ENCODE results near the gene PLCB1. TPM values are rescaled to one million over a fixed set of nuclear protein-coding genes. Genes with fewer than 3 reads are reported as not detected.

Gene PLCB1
- total RNA-seq, 1 experiment from 2014 or later, result 16.0 TPM

GRCh38 chr20:8242827-8243724 is 111.0 kb downstream of the PLCB1 start:
- H3K36me3 ChIP-seq, result no peaks in the 10 kb centered on the region
- no peak for DNase-seq
- H3K4me3 ChIP-seq, result no peak overlapping the region
- H3K27me3 ChIP-seq, result no peaks in the 10 kb centered on the region
- no peaks in the 10 kb centered on the region for H3K9me3 ChIP-seq

DNA sequence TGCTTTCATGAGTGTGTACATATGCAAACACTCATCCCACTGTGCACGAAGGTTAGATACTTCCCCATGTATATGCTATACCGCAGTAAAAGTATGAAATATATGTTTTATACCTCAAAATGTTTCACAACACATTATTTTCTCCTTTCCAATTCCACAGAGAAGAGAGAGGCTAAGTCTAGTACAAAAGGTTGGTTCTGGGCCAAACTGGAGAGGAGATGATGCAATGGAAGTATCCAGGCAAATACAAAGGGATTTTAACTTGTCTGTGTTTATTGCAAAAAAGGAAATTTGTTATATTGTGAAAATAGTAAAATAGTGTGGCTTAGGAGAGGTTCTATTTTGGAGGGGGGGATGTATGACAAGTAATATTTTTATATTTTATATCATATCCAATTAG is 112.6 kb downstream of the PLCB1 start:
- Histone ChIP-seq H3K4me3 (no peak overlapping the region), H3K9me3 (no peaks in the 10 kb centered on the region), H3K36me3 (no peaks in the 10 kb centered on the region), H3K27me3 (no peaks in the 10 kb centered on the region)
- peak; percentile 42 for DNase-seq

- Histone ChIP-seq H3K36me3 (no peaks in the 10 kb centered on the region), H3K27me3 (no peaks in the 10 kb centered on the region), H3K9me3 (no peaks in the 10 kb centered on the region), H3K4me3 (no peak overlapping the region)
- DNase-seq, result no peak
Measured at GRCh38 chr20:8246153-8246552, 114.1 kb downstream of the PLCB1 start.

DNA sequence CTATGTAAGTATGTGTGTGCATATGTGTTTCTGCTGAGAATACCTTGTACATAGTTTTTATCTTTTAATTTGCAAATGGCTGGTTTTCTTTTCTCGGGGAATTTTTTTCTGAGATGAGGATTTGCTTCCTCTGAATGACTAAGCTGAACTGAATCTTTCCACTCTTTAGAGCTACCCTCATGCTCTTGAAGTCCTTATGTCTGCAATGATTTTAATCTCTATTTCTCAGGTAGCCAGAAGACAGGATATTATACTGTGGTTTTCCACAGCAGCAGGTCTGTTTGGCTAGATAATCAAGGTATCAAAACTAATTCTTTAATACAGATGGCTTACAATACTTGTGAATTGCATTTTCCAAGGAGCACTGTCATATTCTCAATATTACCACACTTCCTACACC is 114.7 kb downstream of the PLCB1 start:
- Histone ChIP-seq H3K4me3 (no peak overlapping the region), H3K9me3 (no peaks in the 10 kb centered on the region), H3K36me3 (no peaks in the 10 kb centered on the region), H3K27me3 (no peaks in the 10 kb centered on the region)
- no peak for DNase-seq

DNA sequence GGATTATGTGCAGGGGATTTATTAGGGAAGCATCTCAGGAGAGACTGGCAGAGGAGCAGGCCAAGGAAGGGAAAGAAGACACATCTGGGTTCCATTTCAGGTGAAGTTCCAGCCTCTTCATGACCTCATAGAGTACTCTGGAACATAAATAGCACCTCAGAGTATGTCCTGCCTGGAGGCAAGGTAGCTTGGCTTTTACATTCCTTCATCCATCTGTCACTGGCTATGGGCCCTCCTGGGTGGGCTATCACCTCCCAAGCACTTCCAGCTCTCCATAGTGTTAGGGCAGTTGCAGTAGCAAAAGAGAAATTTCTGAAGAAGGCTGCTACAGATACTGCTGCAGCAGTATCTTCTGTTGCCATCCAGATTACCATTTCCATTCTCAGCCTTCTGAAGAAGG is 116.0 kb downstream of the PLCB1 start:
- no peaks in the 10 kb centered on the region for H3K36me3 ChIP-seq
- H3K4me3 ChIP-seq, result no peak overlapping the region
- H3K27me3 ChIP-seq, result no peaks in the 10 kb centered on the region
- no peaks in the 10 kb centered on the region for H3K9me3 ChIP-seq
- no peak for DNase-seq

GRCh38 chr20:8249634-8250033 is 117.6 kb downstream of the PLCB1 start:
- no peak overlapping the region for H3K4me3 ChIP-seq
- DNase-seq, result no peak
- no peaks in the 10 kb centered on the region for H3K36me3 ChIP-seq
- H3K27me3 ChIP-seq, result no peaks in the 10 kb centered on the region
- no peaks in the 10 kb centered on the region for H3K9me3 ChIP-seq

DNA sequence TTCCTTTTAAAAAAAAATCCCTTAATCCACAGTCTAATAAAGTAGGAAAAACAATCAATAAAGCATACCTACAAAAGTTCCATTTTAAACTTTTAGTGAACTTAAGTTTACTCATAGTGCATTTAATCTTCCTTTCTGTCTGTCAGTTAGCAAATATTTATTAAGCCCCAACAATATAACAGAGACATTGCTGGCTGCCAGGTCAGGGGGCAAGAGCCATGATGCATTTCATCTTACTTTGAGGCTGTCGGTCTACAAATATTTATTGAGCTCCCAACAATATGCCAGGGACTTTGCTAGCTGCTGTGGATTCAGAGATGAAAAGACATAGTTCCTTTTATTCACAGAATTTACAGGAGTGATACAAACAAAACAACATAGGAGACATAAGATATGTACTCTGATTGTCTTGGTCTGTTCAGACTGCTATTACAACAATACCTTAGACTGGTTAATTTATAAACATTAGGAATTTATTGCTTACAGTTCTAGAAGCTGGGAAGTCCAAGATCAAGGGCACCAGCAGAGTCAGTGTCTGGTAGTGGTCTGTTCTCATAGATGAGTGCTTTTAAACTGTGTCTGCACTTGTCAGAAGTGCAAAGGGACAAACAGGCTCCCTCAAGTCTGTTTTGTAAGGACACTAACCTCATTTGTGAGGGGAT is 118.6 kb downstream of the PLCB1 start:
- H3K27me3 ChIP-seq, result no peaks in the 10 kb centered on the region
- H3K36me3 ChIP-seq, result no peaks in the 10 kb centered on the region
- no peaks in the 10 kb centered on the region for H3K9me3 ChIP-seq
- DNase-seq, result no peak
- no peak overlapping the region for H3K4me3 ChIP-seq

DNA sequence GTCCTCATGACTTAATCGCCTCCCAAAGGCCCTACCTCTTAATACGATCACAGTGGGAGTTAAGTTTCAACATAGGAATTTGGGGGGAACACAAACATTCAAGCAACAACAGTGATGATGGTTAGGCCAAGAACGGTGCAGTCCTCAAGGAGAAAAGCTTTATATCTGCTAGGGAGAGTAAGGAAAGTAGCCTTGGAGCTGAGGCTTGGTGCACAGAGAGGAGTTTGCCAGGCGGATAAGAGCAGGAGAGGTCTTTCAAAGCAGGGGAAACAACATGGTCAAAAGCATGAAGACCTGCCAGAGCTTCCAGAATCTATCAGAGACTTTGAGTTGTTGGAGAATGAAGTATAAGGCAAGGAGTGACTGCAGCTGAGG is 119.1 kb downstream of the PLCB1 start:
- no peak for DNase-seq
- Histone ChIP-seq H3K4me3 (no peak overlapping the region), H3K36me3 (no peaks in the 10 kb centered on the region), H3K27me3 (no peaks in the 10 kb centered on the region), H3K9me3 (peaks cover 2% of the 10 kb centered on the region; the same call in 1 of the 2 replicates)

GRCh38 chr20:8254911-8255582 is 123.0 kb downstream of the PLCB1 start:
- Histone ChIP-seq H3K27me3 (no peaks in the 10 kb centered on the region), H3K4me3 (no peak overlapping the region), H3K9me3 (peaks cover 2% of the 10 kb centered on the region; the same call in 1 of the 2 replicates), H3K36me3 (no peaks in the 10 kb centered on the region)
- no peak for DNase-seq

DNA sequence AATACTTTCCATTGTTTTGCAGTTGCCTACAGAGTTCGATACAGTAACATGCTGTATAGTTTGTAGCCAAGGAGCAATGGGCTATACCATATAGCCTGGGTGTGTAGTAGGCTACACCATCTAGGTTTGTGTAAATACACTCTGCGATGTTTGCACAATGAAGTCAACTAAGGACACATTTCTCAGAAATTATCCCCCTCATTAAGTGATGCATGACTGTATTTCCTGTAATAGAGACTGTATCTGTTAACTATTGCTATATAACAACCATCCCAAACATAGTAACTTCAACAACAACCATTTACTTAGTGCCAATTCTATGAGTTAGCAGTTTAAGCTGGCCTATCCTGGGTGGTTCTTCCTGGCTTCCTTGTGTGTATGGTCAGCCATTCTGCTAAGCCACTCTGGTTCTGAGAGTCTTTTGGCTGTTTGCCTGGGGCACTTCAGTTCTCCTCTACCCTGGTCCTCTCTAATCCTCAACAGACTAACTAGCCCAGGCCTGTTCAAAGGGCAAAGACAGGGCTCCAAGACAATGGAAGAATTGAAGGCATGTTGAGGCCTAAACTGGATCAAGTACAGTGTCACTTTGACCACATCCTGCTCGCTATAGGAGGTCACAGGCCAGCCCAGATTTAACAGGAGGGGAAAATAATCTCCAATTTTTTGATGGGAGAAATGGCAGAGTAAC is 124.0 kb downstream of the PLCB1 start:
- no peaks in the 10 kb centered on the region for H3K36me3 ChIP-seq
- peak; percentile 42 for DNase-seq
- H3K27me3 ChIP-seq, result no peaks in the 10 kb centered on the region
- peaks cover 2% of the 10 kb centered on the region; the same call in 1 of the 2 replicates for H3K9me3 ChIP-seq
- no peak overlapping the region for H3K4me3 ChIP-seq

DNA sequence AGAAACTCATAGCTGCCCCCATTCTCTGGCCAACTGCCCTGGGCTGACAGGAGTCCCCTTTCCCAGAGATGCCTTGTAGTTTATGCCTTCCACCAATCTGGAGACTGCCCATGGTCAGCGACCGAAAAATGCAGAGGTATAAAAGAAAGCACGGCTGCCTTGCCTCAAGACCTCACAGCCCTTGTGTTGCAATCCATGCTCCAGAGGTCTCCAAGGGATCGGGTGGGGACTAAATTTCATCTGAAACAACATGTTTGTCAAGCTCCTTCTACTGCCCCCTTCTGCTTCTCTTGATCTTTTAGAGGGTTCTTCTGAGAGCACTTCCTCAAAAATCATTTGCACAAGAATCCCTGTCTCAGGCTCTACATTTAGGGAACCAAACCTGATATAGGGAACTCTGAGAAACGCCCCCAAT is 128.8 kb downstream of the PLCB1 start:
- no peaks in the 10 kb centered on the region for H3K27me3 ChIP-seq
- no peak overlapping the region for H3K4me3 ChIP-seq
- no peak for DNase-seq
- H3K36me3 ChIP-seq, result no peaks in the 10 kb centered on the region
- H3K9me3 ChIP-seq, result peaks cover 2% of the 10 kb centered on the region; the same call in 1 of the 2 replicates

GRCh38 chr20:8262721-8263120 is 130.7 kb downstream of the PLCB1 start:
- no peaks in the 10 kb centered on the region for H3K27me3 ChIP-seq
- no peaks in the 10 kb centered on the region for H3K36me3 ChIP-seq
- no peak overlapping the region for H3K4me3 ChIP-seq
- no peaks in the 10 kb centered on the region for H3K9me3 ChIP-seq
- DNase-seq, result no peak

GRCh38 chr20:8265588-8265987 is 133.5 kb downstream of the PLCB1 start:
- H3K4me3 ChIP-seq, result no peak overlapping the region
- DNase-seq, result no peak

GRCh38 chr20:8267009-8267408 is 134.9 kb downstream of the PLCB1 start:
- no peak for DNase-seq
- H3K27me3 ChIP-seq, result no peaks in the 10 kb centered on the region
- H3K4me3 ChIP-seq, result no peak overlapping the region
- H3K36me3 ChIP-seq, result no peaks in the 10 kb centered on the region
- H3K9me3 ChIP-seq, result no peaks in the 10 kb centered on the region

More at GRCh38 chr20:8265588-8265987, 133.5 kb downstream of the PLCB1 start:
- H3K27me3 ChIP-seq, result no peaks in the 10 kb centered on the region
- no peaks in the 10 kb centered on the region for H3K36me3 ChIP-seq
- no peaks in the 10 kb centered on the region for H3K9me3 ChIP-seq

DNA sequence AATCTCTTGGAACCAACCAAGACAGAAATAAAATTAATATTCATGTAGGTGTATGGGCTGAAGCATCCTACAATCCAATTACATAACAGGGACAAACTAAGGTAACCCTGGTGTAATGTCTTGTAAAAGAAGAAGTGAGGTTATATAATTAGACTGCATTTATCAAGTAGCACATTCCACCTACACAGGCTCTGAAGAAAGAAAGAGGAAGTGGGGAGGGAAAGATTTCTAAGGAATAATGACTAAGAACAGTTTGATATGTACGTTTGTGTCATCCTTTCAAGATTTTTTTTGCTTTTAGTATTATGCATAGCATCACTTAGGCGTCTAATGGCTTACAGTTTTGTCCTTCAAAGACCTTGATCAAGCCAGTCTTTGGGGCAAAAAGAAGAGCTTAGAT is 139.7 kb downstream of the PLCB1 start:
- H3K9me3 ChIP-seq, result no peaks in the 10 kb centered on the region
- no peaks in the 10 kb centered on the region for H3K36me3 ChIP-seq
- no peaks in the 10 kb centered on the region for H3K27me3 ChIP-seq
- H3K4me3 ChIP-seq, result no peak overlapping the region
- DNase-seq, result no peak

DNA sequence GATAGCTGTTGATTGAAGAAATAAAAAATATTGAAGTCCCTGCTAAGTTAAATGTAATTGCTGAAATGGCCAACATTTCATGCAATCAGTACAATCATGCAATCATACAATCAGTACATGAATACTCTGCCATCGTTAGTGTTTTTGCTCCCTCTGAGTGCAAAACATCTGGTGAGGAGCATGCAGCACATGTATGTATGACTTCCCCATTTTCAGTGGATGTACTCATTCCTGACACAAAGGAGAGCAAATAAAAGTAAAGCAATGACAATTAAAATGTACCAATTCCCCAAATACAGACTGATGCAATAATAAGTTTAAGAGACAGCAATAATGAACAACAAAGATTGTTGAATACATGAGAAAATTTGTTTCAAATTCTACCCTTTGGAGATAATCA is 140.7 kb downstream of the PLCB1 start:
- no peak overlapping the region for H3K4me3 ChIP-seq
- H3K27me3 ChIP-seq, result no peaks in the 10 kb centered on the region
- no peak for DNase-seq
- H3K9me3 ChIP-seq, result no peaks in the 10 kb centered on the region
- no peaks in the 10 kb centered on the region for H3K36me3 ChIP-seq

DNA sequence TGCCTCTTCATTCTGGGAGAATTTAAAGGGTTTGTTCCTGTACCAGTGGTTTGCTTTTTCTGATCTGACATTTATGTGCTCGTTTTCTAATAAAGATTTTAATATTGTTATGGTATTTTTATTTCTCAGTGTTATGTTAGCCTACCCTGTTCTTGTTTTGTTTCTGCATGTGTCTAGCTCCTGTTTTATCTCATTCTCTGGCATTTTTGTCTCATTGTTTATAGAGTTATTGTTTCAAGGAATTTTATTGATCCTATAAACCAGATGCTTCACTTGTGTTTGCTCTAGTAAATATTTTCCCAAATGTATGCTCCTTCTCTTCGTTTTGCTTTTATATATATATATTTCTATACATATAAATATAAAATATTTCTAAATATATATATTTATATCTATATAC is 152.8 kb downstream of the PLCB1 start:
- H3K9me3 ChIP-seq, result no peaks in the 10 kb centered on the region
- H3K36me3 ChIP-seq, result no peaks in the 10 kb centered on the region
- no peak overlapping the region for H3K4me3 ChIP-seq

More for the DNA sequence above, 152.8 kb downstream of the PLCB1 start:
- DNase-seq, result no peak
- no peaks in the 10 kb centered on the region for H3K27me3 ChIP-seq

Data from MG63 (cell line).